Measurements from ENCODE around the gene ADCY3. TPM values are rescaled to one million over a fixed set of nuclear protein-coding genes. Genes with fewer than 3 reads are reported as not detected.

Gene ADCY3
- total and polyA plus RNA-seq, 2 of the 13 experiments (the other 11 are each of a cell fraction or from before 2014, with no cell fraction given) = 0.11 to 0.61 TPM

DNA sequence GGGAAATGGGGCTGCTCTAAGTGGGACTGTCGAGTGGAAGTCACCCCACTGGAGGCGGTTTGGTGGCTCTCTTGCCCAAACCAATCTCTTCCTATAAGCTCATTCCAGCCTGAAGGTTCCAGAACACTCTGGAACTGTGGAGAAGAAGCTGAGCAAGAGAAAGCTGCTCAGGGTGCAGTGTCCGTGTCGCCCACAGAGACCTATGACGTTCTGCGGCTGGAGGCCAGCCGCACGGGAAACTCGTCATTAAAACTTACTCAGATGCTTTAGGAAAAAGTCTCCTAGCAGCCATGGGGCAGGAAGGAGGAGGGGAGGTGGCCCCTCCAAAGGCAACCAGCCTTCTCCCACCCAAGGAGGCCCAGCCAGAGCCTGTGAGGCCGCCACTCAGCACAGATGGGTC, 41.7 kb downstream of the ADCY3 start:
- Histone ChIP-seq H4K20me1 (ENCODE audit: insufficient read depth, low read length) (no peaks in the 10 kb centered on the region), H3K27ac (ENCODE audit: extremely low read length, insufficient read depth, low read length) (no peak overlapping the region), H3K9ac (ENCODE audit: insufficient read depth, low read depth, low read length) (no peak overlapping the region), H2AFZ (ENCODE audit: low read length) (no peak overlapping the region), H3K27me3 (ENCODE audit: control insufficient read depth in 1 of 2, insufficient read depth in 2 of 2, low read length in 2 of 2) (peaks cover 0 to 13% of the 10 kb centered on the region in 2 experiments; a peak in 1 of 5 replicates), H3K79me2 (ENCODE audit: insufficient read depth, low read length) (no peaks in the 10 kb centered on the region), H3K4me1 (ENCODE audit: insufficient read depth, low read length) (peaks cover 24% of the 10 kb centered on the region; the same call in 1 of the 2 replicates), H3K9me3 (ENCODE audit: low read length) (no peaks in the 10 kb centered on the region), H3K36me3 (replicated peaks in 1 of 2; ENCODE audit: control insufficient read depth in 1 of 2, insufficient read depth in 2 of 2, low read length in 2 of 2) (no peaks in the 10 kb centered on the region), H3K4me3 (replicated peaks in 1 of 3; ENCODE audit: insufficient read depth in 1 of 3, low read depth in 2 of 3, low read length in 3 of 3) (no peak overlapping the region), H3K4me2 (ENCODE audit: low read depth, low read length) (no peak overlapping the region)
- BruUV-seq (replicated peaks) = no TSS peak
- CTCF ChIA-PET (ENCODE audit: low intra/inter-chr PET ratio, low total read pairs) = no interaction called here
- POLR2A ChIA-PET = no interaction called here
- FAIRE-seq = no peak
- WGBS (ENCODE audit: low lambda C conversion rate) = 71% methylated on average over 9 of the region's 10 CpGs
- intact Hi-C loops (cut with micrococcal nuclease; ENCODE audit: unreplicated experiment) (loop anchor here (5.0 kb wide), 1 partner anchor 1106 kb away; no protein-coding TSS in a partner anchor), in situ Hi-C loops (cut with HindIII; ENCODE audit: extremely low pct_ligation_motif_present, low pct_unique_long_range_greater_than_20kb) (no loop called here)
- ATAC-seq = no peak
- TF ChIP-seq NFYC (CRISPR knock-in tag; IDR thresholded peaks at IDR 0.05) = no peak
- no peak for TF ChIP-seq ZNF629 (CRISPR knock-in tag; conservative IDR thresholded peaks at IDR 0.05)
- TF ChIP-seq ETS1 (CRISPR knock-in tag; IDR thresholded peaks at IDR 0.05) = no peak
- TF ChIP-seq SIX1 (CRISPR knock-in tag; IDR thresholded peaks at IDR 0.05; ENCODE audit: borderline replicate concordance) = no peak
- TF ChIP-seq ZNF501 (CRISPR knock-in tag; IDR thresholded peaks at IDR 0.05) = no peak
- no peak for TF ChIP-seq FOXM1 (CRISPR knock-in tag; IDR thresholded peaks at IDR 0.05)
- TF ChIP-seq ZNF350 (CRISPR knock-in tag; IDR thresholded peaks at IDR 0.05; ENCODE audit: borderline replicate concordance, low read depth) = no peak
- no peak for TF ChIP-seq ZNF652 (CRISPR knock-in tag; IDR thresholded peaks at IDR 0.05; ENCODE audit: borderline replicate concordance, low read depth)
- TF ChIP-seq, protein P1, sequence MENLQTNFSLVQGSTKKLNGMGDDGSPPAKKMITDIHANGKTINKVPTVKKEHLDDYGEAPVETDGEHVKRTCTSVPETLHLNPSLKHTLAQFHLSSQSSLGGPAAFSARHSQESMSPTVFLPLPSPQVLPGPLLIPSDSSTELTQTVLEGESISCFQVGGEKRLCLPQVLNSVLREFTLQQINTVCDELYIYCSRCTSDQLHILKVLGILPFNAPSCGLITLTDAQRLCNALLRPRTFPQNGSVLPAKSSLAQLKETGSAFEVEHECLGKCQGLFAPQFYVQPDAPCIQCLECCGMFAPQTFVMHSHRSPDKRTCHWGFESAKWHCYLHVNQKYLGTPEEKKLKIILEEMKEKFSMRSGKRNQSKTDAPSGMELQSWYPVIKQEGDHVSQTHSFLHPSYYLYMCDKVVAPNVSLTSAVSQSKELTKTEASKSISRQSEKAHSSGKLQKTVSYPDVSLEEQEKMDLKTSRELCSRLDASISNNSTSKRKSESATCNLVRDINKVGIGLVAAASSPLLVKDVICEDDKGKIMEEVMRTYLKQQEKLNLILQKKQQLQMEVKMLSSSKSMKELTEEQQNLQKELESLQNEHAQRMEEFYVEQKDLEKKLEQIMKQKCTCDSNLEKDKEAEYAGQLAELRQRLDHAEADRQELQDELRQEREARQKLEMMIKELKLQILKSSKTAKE (CRISPR knock-in tag; IDR thresholded peaks at IDR 0.05; ENCODE audit: borderline replicate concordance) = no peak
- TF ChIP-seq RFX5 (IDR thresholded peaks at IDR 0.05; ENCODE audit: low read depth, low read length) = no peak
- no peak for TF ChIP-seq YEATS4 (CRISPR knock-in tag; IDR thresholded peaks at IDR 0.05; ENCODE audit: borderline replicate concordance)
- TF ChIP-seq HNF4A (CRISPR knock-in tag; IDR thresholded peaks at IDR 0.05) = no peak
- no peak for TF ChIP-seq ZNF253 (CRISPR knock-in tag; IDR thresholded peaks at IDR 0.05; ENCODE audit: borderline replicate concordance)
- TF ChIP-seq RXRA (CRISPR knock-in tag; IDR thresholded peaks at IDR 0.05) = no peak
- no peak for DNase-seq (ENCODE audit: low spot score)

Data from HepG2 (cell line).